Liver (tissue), 3 donors: ENCODE results near the gene MEGF10.

ENCODE experiments used
- ATF3 ChIP-seq: IDR thresholded peaks from 2 replicates; pipeline ENCODE4 v1.6.1; 2016; ENCODE audit warnings: antibody characterized with exemption
- CTCF ChIP-seq: fragments of 150-350 bp; IDR thresholded peaks from 2 replicates; pipeline ENCODE4 v1.5.1; 2017; ENCODE audit warnings: improper control_type of control experiment, low read depth, low read length; ENCODE audit not compliant: missing input control
- EGR1 ChIP-seq, 2 donors: IDR thresholded peaks; 2 replicates each; pipeline ENCODE4 v1.6.1; 2016 to 2018; ENCODE audit warnings: antibody characterized with exemption in 2 of 2, low read depth in 2 of 2
- GABPA ChIP-seq, 2 donors: IDR thresholded peaks in 1 of 2; conservative IDR thresholded peaks in 1 of 2; 2 replicates each; pipeline ENCODE4 v1.6.1; 2016; ENCODE audit warnings: antibody characterized with exemption in 2 of 2, mild to moderate bottlenecking in 1 of 2, moderate library complexity in 1 of 2
- HNF4A ChIP-seq, 2 donors: conservative IDR thresholded peaks; 2 replicates each; pipeline ENCODE4 v1.6.1; 2016; ENCODE audit warnings: antibody characterized with exemption in 2 of 2, mild to moderate bottlenecking in 2 of 2
- JUND ChIP-seq, 2 donors: IDR thresholded peaks; 2 replicates each; pipeline ENCODE4 v1.6.1; 2016; ENCODE audit warnings: antibody characterized with exemption in 2 of 2
- RAD21 ChIP-seq, 2 donors: IDR thresholded peaks; 2 replicates each; pipeline ENCODE4 v1.6.1; 2016; ENCODE audit warnings: antibody characterized with exemption in 2 of 2, mild to moderate bottlenecking in 2 of 2
- REST ChIP-seq: IDR thresholded peaks from 2 replicates; pipeline ENCODE4 v1.6.1; 2016; ENCODE audit warnings: antibody characterized with exemption, mild to moderate bottlenecking
- SP1 ChIP-seq: IDR thresholded peaks from 2 replicates; pipeline ENCODE4 v1.6.1; 2018; ENCODE audit warnings: antibody characterized with exemption, mild to moderate bottlenecking
- TAF1 ChIP-seq: conservative IDR thresholded peaks from 2 replicates; pipeline ENCODE4 v1.6.1; 2016; ENCODE audit warnings: antibody characterized with exemption, mild to moderate bottlenecking
- donor health status: healthy.
- donor health status: healthy.

GRCh38 chr5:127412698-127413097 lies 122.1 kb downstream of the MEGF10 start:
- TF ChIP-seq CTCF: no peak
- no peak for TF ChIP-seq REST
- TF ChIP-seq GABPA (IDR thresholded peaks at IDR 0.05 in 1 of 2, conservative IDR thresholded peaks at IDR 0.05 in 1 of 2): no peak
- TF ChIP-seq RAD21 (IDR thresholded peaks at IDR 0.05): no peak
- no peak for TF ChIP-seq JUND (IDR thresholded peaks at IDR 0.05)
- TF ChIP-seq HNF4A (conservative IDR thresholded peaks at IDR 0.05): no peak
- no peak for TF ChIP-seq SP1
- no peak for TF ChIP-seq EGR1 (IDR thresholded peaks at IDR 0.05; ENCODE audit: low read depth in 2 of 2)
- no peak for TF ChIP-seq TAF1
- TF ChIP-seq ATF3: no peak
